Measurements from ENCODE around the gene DEAF1.

The DEAF1 gene

DNA sequence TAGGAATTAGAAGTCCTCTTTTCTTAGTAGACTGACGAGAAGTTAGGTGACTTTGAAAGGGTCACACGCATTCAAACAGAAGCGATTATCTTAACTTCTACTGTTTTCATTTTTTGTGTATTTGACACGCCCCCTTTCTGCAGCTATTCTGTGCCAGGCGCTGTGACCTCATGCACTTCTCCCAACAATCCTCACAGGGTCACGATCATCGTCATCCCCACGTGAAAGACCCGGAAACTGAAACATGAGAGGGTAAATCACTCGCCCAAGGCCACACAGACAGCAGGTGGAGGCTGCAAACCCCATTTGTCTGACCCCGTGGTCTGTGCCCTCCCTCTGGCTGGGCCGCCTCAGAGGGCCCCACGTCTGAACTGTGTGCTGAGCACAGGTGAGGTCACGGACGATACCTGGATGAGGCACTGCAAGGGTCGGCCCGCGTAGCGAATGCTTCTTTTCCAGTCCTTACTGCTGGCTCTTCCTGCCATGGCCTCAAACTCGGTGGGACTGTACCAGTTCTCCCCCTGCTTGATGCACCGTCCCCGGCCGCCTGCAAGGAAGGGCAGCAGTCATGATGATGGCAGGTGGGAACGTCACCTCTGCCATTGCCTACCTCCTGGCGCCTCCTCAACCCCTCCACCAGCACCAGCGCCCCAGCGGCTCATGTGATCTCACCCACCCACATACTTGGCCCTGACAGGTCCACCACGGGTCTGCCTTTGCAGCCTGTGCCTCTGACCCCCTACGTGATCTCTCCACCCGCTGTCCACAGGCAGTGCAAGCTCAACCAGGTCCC is 8.4 kb downstream of the DEAF1 start:
- in situ Hi-C loops (cut with HindIII; ENCODE audit: low sequenced_read_pairs), result no loop called here

DNA sequence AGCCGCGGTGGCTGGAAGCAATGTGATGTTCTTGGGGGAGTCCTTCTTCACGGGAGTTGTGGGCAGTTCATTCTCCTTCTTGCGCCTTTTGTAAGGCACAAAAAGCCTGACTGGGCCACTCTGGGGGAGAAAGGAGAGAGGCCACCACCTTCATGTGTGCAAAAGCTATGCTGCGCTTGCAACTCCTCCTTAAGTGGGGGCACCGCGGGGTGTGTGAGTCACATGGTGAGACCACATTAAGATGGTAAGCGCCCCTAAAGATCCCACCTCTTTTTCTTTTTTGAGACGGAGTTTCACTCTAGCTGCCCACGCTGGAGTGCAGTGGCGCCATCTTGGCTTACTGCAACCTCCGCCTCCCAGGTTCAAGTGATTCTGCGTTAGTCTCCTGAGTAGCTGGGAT is 14.1 kb downstream of the DEAF1 start:
- in situ Hi-C loops (cut with HindIII; ENCODE audit: low sequenced_read_pairs), result no loop called here

DNA sequence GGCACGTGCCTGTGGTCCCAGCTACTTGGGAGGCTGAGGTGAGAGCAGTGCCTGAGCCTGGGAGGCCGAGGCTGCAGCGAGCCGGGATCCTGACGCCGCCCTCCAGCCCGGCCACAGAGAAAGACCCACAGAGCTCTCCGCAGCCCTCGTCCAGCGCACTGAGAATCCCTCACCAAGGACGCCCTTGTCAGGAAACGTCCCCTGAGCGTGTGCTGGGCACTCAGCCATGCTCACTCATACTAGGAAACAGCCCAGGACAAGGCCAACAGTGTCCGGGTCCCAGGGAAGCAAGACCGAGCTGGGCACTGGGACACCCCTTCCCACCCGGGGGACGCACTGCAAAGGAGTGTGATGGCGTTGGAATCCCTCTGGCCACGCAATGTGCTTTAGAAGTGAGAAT is 14.5 kb downstream of the DEAF1 start:
- in situ Hi-C loops (cut with HindIII; ENCODE audit: low sequenced_read_pairs), result no loop called here

DNA sequence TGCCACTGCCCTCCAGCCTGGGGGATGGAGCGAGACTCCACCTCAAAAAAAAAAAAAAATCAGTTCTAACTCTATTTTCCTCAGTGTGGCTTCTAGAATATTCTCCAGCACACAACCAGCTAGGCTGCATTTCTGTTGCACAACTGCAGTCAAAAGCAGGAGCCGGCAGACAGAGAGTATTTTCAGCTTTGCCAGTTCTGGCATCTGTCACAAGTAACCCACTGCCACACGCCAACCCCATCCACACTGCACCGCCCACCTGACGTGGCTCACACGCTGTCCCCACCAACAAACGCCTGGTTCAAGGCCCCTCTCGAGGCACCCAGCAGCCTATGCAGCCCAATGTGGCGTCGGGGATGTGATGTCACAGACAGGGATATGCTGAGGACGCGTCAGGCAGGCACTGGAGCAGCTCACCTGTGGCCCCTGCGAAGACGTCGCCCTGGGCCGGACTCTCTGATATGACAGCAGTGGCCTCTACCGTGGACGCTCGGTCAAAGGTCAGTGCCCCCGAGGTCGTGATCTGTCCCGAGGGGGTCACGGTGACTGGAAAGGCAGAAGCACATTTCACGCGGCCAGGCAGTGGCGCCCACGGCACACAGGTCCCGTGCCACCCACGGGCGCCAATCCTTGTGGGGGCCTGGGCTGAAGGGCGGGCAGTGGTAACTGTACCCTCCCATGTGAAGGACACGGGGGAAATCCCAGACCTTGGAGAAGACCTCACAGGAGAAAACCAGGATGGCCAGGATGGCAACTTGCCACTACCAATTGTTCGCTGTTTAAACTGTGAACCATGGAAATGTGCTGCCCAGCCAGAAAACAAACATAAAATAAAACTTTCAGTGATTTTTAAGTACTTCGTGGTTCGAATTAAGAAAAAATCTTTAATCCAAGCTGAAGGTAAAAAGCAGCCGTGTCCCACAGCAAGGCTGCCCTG is 15.5 kb downstream of the DEAF1 start:
- in situ Hi-C loops (cut with HindIII; ENCODE audit: low sequenced_read_pairs), result no loop called here

DNA sequence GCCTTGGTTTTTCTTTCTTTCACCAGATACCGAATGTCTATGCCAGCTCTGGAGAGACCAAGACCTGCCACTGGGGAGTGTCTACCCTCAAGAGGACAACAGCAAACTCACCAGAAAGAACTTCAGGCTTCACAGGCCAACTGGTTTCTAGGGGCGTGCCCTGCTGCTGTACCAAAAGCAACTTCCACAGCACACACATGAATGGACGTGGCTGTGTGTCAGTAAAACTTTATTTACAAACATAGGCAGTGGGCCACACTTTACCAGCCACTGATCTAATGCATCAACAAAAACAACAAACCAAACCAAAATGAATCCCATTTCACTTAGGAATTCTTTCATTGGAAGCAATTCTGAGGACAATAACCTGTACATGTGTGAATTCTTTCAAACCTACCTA is 16.7 kb downstream of the DEAF1 start:
- in situ Hi-C loops (cut with HindIII; ENCODE audit: low sequenced_read_pairs), result no loop called here

DNA sequence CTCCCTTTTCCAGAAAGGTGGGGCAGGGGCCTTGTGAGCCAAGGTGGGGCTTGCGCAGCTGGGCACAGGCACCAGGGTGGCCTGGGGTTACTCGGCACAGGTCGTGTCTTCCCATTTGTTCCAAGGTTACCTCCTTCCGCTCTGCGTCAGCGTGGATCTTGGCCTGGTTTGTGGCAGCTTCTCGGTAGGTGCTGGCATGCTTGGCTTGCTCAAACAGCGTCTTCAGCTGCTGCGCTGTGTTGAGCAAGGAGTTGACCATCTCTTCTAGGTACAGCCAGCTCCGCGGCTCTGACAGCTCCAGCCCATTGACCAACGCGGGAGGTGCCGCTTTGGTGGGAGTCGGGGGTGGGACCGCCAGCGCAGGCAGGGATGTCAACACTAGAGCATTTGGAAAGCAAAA is 20.6 kb downstream of the DEAF1 start:
- in situ Hi-C loops (cut with HindIII; ENCODE audit: low sequenced_read_pairs), result loop anchor here (25.0 kb wide), 1 partner anchor 88 kb away; no protein-coding TSS in a partner anchor

DNA sequence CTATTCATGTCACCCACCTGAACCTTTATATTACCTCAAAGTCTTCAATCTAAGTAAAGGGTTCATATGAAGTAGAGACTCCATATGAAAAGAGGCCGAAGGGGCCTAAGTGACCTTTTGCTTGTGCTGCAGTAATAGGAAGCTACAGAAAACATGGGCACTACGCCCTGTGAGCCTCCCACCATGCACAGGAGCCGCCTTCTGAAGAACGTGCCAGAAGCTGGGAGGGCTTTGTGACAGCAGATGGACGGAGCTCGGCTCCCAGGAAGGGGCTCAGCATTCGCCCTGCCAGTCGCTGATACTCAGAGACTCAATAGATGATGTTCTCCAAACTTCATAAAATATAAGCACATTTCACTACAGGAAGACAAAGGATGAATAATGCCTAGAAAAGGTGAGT is 21.2 kb downstream of the DEAF1 start:
- in situ Hi-C loops (cut with HindIII; ENCODE audit: low sequenced_read_pairs), result loop anchor here (25.0 kb wide), 1 partner anchor 88 kb away; no protein-coding TSS in a partner anchor

DNA sequence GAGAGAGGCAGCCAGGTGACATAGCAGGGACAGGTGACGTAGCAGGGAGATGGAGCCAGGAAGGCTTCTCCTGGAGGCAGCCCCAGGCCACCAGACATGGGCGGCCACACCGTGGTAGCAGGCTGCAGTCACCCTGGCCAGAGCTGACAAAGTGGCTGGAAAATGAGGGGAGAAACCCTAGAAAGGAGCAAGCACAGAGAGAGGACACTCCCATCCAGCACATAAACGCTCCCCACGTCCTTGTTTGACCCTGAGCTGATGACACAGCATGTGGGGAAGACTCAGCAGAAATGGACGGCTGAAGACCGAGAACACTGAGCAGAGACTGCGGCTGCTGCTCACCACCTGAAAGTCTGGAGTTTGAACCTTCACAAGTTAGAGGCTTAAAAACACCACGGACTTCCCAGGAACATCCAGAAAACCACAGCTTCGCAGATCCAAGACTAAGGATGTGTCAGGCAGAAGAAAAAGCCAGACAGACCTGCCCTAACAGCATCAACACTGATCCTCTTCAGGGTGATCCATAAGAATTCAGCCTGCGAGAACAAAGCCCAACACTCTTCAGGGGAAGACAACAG is 29.2 kb downstream of the DEAF1 start:
- in situ Hi-C loops (cut with HindIII; ENCODE audit: low sequenced_read_pairs), result loop anchor here (25.0 kb wide), 1 partner anchor 97 kb away; no protein-coding TSS in a partner anchor

DNA sequence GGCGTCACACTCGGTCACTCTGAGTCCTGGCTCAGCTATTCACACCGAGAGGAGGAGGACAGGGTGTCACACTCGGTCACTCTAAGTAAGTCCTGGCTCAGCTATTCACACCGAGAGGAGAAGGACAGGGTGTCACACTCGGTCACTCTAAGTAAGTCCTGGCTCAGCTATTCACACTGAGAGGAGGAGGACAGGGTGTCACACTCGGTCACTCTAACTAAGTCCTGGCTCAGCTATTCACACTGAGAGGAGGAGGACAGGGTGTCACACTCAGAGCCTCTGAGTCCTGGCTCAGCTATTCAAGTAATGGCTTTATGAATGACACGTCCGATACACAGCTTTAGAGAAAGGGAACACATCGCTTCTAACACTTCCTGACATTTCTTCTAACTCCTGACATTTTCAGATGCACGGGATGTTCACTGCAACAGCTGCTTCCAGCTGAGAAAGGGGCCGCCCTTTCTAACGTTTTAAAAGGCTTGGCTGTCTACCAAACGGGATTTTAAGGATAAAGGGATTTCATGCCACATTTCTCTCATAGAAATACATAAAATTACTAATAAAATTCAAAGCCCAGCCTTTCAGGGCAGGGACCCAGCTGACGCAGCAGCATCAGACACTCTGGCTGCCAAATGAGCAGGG is 29.8 kb downstream of the DEAF1 start:
- in situ Hi-C loops (cut with HindIII; ENCODE audit: low sequenced_read_pairs), result loop anchor here (25.0 kb wide), 1 partner anchor 97 kb away; no protein-coding TSS in a partner anchor

DNA sequence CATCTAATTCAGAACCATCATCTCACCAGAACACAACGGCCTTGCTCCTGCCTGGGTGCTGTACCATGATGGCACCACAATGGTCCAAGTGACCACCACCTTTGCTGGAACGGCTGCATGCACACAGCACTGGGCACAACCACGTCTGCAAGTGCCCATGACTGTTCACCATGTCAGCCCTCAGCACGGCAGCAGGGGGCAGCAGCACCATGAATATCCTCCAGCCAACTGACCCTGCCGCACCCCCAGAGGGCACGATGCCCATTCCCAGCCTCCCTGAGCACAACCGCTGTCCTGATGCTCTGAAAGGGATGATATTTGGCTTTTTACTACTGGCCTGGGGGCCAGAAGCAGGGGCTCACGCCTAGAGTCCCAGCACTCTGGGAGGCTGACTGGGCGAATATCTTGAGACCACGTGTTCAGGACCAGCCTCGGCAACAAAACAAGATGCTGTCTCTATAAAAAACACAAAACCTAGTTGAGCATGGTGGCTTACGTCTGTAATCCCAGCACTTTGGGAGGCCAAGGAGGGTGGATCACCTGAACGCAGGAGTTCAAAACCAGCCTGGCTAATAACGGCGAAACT is 32.2 kb downstream of the DEAF1 start:
- in situ Hi-C loops (cut with HindIII; ENCODE audit: low sequenced_read_pairs), result loop anchor here (25.0 kb wide), 1 partner anchor 100 kb away; no protein-coding TSS in a partner anchor

DNA sequence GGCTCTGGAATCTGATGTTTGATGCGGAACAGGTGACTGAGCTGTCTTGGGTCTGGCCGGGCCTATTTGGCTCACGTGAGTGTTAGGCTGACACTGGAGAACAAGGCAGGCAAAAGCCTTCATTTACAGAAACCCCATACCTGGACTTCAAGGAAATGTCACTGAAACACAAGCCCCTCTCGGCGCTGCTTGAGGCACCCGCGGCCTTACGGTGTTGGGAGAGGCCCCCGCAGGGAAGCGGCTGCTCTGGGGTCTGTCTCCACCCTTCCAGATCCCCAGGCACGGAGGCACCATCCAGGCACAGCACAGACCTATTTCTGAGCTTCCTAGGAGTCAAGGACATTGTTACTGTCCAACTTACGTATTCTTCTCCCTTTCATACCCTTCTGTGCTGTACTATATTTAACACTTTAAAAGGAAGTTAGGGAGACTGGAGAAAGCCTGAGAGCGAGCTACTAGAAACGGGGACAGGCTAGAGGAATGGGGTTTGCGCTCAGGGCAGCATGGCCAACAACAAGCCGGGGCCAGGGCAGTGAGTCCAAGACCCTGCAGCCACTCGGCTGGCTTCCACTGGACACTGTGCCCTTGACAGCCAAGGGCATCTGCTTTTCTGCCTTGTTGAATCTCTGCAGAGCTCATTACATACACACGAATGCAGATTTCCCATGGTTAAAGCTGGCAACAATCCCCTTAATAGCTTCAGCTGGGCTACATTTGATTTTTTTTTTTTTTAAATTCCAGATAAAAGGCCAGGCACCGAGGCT is 34.2 kb downstream of the DEAF1 start:
- in situ Hi-C loops (cut with HindIII; ENCODE audit: low sequenced_read_pairs), result loop anchor here (25.0 kb wide), 1 partner anchor 101 kb away; no protein-coding TSS in a partner anchor

DNA sequence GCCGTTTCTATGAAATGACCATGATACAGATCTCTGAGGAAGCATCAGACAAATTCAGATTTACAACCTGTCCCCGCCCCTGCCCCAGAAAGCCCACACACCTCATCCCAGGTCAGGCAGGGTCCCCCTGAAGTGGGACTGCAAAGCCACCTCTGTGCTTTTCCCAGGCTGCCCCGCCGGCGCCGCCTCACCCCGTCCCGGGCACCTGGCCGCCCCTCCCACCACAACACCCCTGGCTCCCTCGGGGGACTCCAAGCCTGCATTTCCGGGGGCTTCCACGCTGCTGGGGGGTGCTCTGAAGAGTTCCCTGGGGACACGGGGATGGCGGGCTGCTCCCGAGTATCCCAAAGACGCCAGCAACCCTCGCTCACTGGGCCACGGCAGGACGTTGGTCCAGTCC is 34.7 kb downstream of the DEAF1 start:
- in situ Hi-C loops (cut with HindIII; ENCODE audit: low sequenced_read_pairs), result loop anchor here (25.0 kb wide), 1 partner anchor 102 kb away; no protein-coding TSS in a partner anchor

DNA sequence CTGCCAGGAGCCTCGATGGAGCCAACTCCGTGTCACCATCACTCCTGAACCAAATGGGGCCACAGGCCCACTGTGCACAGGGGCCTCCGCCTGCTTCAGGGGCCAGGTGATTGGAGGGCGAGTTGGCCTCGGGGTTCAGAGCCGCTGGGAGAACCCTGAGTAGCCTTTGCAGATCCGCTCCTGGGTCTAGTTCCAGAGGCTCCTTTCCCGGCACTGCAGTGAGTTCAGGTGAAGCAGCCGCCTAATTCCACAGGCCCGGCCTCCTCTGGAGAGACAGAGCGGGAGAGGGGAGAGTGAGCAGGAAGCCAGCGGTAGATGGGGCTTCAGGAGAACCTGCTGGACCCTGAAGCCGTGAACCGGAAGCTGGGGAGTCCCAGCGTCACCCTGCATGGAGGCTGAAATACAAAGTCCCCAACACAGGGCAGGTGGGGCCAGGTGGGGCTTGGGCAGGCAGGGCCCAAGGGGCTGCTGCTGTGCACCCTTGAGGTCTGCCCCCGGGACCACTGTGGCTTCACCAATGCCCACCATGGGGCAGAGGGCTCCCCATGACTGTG is 35.4 kb downstream of the DEAF1 start:
- in situ Hi-C loops (cut with HindIII; ENCODE audit: low sequenced_read_pairs), result loop anchor here (25.0 kb wide), 1 partner anchor 103 kb away; no protein-coding TSS in a partner anchor

DNA sequence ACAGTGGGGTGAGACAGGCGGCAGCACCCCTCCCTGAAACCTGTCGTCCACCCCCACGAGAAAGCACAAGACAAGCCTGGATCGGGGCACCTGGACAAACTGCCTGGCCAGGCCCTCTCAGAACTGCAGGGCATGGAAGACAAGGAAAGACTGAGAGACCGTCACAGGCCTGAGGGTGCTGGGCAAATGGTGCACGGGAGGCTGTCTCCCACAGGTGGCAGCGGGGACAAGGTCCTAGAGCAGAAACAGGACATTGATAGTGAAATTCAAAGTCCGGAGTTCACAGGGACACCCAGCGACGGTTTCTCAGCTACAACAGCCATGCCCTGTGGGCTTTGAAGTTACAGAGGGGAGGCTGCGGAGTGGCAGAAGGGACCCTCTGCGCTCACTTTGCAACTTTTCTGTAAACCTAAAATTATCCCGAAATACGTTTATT is 37.3 kb downstream of the DEAF1 start:
- in situ Hi-C loops (cut with HindIII; ENCODE audit: low sequenced_read_pairs), result loop anchor here (25.0 kb wide), 1 partner anchor 105 kb away; no protein-coding TSS in a partner anchor

DNA sequence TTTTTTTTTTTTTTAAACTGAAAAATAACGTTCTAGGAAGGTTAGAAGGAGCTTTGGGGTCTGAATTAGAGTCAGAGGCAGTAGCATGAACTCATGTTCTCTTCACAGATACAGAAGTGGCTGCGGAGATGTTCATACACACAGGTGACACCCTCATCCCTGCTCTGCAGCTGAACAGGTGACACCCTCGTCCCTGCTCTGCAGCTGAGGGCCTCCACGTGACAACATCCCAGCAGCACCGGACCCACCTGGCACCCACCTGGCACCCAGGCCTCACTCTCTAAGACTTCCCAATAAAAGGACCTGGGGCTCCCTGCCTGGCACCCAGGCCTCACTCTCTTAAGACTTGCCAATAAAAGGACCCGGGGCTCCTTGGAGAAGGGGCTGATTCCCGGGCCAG is 38.2 kb downstream of the DEAF1 start:
- in situ Hi-C loops (cut with HindIII; ENCODE audit: low sequenced_read_pairs), result loop anchor here (25.0 kb wide), 1 partner anchor 105 kb away; no protein-coding TSS in a partner anchor

DNA sequence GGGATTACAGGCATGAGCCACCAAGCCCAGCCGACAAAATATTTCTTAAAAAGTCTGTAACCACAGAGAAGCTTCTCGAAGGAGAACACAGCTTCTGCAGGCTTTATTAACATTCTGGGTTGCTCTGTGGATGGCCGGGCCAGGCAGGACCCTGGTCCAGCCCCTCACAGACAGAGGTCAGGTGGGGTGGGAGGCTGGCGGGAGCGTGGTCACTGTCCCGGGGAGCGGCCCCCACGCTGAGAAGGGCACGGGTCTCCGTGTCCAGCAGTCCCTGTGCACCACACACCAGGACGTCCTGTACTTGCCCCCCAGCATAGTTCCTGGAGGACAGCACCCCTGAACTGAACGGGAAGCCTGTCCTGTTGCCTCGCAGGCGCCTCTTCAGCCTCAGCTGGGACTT is 38.6 kb downstream of the DEAF1 start:
- in situ Hi-C loops (cut with HindIII; ENCODE audit: low sequenced_read_pairs), result loop anchor here (25.0 kb wide), 1 partner anchor 106 kb away; no protein-coding TSS in a partner anchor

DNA sequence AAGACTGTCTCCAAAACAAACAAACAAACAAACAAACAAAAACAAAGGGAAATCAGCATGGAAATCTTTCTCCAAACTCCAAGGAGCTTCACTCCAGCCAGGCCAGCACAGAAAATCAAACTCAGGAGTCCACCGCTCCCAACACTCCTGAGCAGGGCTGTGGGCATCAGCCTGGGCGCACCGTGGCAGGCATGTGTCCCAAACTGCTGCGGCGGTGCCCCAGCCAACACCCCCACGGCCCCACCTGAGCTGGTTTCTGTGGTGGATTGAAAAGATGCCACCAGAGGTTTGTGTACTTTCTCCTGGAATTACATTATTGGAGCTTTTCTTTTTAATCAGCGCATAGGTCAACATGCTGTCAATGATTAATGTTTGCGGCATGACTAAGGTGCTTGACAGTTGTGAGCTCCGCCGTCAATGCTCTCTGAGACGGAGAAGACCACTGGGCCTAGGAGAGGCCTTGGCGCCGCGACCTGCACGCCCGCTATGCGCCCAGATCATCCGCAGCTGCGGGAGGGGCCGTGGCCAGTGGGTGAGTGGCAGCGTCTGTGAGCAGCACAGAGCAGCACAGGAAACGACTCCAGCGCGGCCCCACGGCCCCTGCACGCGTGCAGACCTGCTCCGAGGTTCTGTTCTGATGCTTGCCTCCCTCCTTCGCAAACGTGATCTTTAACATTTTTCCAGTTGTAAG is 39.8 kb downstream of the DEAF1 start:
- in situ Hi-C loops (cut with HindIII; ENCODE audit: low sequenced_read_pairs), result loop anchor here (25.0 kb wide), 1 partner anchor 107 kb away; no protein-coding TSS in a partner anchor

DNA sequence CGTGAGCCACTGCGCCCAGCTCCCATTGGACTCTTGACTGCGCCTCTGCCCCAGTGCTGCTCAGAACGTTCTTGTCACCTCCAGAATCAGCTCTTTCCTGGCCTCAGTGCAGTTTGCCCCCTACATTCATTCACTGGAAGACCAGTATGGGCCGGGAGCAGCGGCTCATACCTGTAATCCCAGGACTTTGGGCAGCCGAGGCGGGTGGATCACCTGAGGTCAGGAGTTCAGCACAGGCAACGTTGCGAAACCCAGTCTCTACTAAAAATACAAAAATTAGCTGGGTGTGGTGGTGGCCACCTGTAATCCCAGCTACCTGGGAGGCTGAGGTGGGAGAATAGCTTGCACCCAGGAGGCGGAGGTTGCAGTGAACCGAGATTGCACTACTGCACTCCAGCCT is 40.6 kb downstream of the DEAF1 start:
- in situ Hi-C loops (cut with HindIII; ENCODE audit: low sequenced_read_pairs), result loop anchor here (25.0 kb wide), 1 partner anchor 108 kb away; no protein-coding TSS in a partner anchor
